ENCODE data around the gene JAML. TPM values are rescaled to one million over a fixed set of nuclear protein-coding genes. Genes with fewer than 3 reads are reported as not detected.

JAML gene
- total and polyA plus RNA-seq, 2 of the 13 experiments (the other 11 are each of a cell fraction or from before 2014, with no cell fraction given), result 2.0 to 3.3 TPM

DNA sequence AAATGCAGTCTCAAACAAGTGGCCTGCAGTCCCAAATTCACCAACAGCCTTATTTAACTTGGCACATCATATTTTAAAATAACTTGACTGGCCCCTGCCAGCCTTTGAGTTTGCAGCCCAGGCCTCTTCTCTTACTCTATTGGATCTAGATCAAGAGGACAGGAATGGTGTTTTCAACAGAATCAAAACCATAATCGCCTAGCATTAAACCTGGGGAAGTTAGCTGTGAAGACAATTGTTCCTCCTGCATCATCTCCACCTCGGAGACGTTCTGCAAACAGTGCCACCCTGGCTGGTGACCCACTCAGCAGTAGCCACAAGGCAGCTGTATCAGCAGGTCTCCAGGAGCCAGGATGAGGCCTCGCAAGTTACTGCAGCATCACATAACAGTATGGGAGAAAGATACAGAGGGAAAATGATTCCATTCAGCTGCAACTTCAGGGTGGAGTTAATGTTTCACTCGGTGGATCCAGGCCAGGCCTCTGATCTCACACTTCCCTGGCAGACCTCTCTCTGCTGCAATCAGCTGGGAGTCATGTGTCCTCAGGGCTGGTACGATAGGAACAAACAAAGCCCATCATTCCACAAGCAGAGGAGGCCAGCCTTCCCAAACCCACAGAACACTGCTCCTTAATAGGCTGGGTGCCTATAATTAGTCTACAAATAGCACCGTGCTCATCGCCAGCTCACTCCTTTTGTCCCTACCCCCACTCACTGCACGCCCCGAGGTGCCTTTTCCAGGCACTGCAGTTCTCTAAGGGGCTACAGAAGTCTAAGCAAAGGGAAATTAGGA, 29.8 kb downstream of the JAML start (continued):
- TF ChIP-seq ZNF264 (CRISPR knock-in tag; IDR thresholded peaks at IDR 0.05) (no peak; the same call in 1 of the 2 replicates), ZNF460 (CRISPR knock-in tag; IDR thresholded peaks at IDR 0.05; ENCODE audit: borderline replicate concordance) (no peak), ATF7-NPFF (CRISPR knock-in tag; IDR thresholded peaks at IDR 0.05; ENCODE audit: low read depth) (0 out of 2 replicates have a peak, but pooled peaks have one; percentile 31), ZNF546 (CRISPR knock-in tag; conservative IDR thresholded peaks at IDR 0.05) (no peak), RBFOX2 (IDR thresholded peaks at IDR 0.05; ENCODE audit: low read depth, low read length) (peak; percentile 25; the same call in 1 of the 2 replicates), HMGA1 (CRISPR knock-in tag; conservative IDR thresholded peaks at IDR 0.05) (no peak), ZSCAN21 (CRISPR knock-in tag; IDR thresholded peaks at IDR 0.05; ENCODE audit: borderline replicate concordance) (peak; percentile 39; the same call in 1 of the 2 replicates), MIXL1 (CRISPR knock-in tag; IDR thresholded peaks at IDR 0.05) (peak; percentile 83; the same call in 1 of the 2 replicates), ZNF317 (CRISPR knock-in tag; IDR thresholded peaks at IDR 0.05) (no peak), ZNF296 (CRISPR knock-in tag; conservative IDR thresholded peaks at IDR 0.05) (no peak), SRF (IDR thresholded peaks at IDR 0.05; ENCODE audit: low read depth, low read length) (no peak), SALL1 (CRISPR knock-in tag; IDR thresholded peaks at IDR 0.05) (peak; percentile 95), NFATC3 (CRISPR knock-in tag; IDR thresholded peaks at IDR 0.05) (no peak), GTF3A (CRISPR knock-in tag; conservative IDR thresholded peaks at IDR 0.05) (no peak), ZNF326 (CRISPR knock-in tag; IDR thresholded peaks at IDR 0.05; ENCODE audit: borderline replicate concordance) (no peak), TCF12 (IDR thresholded peaks at IDR 0.05) (no peak), TCF12 (CRISPR knock-in tag; IDR thresholded peaks at IDR 0.05) (no peak)
- TF ChIP-seq, protein P1, sequence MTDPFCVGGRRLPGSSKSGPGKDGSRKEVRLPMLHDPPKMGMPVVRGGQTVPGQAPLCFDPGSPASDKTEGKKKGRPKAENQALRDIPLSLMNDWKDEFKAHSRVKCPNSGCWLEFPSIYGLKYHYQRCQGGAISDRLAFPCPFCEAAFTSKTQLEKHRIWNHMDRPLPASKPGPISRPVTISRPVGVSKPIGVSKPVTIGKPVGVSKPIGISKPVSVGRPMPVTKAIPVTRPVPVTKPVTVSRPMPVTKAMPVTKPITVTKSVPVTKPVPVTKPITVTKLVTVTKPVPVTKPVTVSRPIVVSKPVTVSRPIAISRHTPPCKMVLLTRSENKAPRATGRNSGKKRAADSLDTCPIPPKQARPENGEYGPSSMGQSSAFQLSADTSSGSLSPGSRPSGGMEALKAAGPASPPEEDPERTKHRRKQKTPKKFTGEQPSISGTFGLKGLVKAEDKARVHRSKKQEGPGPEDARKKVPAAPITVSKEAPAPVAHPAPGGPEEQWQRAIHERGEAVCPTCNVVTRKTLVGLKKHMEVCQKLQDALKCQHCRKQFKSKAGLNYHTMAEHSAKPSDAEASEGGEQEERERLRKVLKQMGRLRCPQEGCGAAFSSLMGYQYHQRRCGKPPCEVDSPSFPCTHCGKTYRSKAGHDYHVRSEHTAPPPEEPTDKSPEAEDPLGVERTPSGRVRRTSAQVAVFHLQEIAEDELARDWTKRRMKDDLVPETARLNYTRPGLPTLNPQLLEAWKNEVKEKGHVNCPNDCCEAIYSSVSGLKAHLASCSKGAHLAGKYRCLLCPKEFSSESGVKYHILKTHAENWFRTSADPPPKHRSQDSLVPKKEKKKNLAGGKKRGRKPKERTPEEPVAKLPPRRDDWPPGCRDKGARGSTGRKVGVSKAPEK (CRISPR knock-in tag; IDR thresholded peaks at IDR 0.05; ENCODE audit: borderline replicate concordance), result no peak
- TF ChIP-seq, protein P2, sequence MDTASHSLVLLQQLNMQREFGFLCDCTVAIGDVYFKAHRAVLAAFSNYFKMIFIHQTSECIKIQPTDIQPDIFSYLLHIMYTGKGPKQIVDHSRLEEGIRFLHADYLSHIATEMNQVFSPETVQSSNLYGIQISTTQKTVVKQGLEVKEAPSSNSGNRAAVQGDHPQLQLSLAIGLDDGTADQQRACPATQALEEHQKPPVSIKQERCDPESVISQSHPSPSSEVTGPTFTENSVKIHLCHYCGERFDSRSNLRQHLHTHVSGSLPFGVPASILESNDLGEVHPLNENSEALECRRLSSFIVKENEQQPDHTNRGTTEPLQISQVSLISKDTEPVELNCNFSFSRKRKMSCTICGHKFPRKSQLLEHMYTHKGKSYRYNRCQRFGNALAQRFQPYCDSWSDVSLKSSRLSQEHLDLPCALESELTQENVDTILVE (CRISPR knock-in tag; IDR thresholded peaks at IDR 0.05), result 0 out of 2 replicates have a peak, but pooled peaks have one; percentile 5
- TF ChIP-seq, protein P3, sequence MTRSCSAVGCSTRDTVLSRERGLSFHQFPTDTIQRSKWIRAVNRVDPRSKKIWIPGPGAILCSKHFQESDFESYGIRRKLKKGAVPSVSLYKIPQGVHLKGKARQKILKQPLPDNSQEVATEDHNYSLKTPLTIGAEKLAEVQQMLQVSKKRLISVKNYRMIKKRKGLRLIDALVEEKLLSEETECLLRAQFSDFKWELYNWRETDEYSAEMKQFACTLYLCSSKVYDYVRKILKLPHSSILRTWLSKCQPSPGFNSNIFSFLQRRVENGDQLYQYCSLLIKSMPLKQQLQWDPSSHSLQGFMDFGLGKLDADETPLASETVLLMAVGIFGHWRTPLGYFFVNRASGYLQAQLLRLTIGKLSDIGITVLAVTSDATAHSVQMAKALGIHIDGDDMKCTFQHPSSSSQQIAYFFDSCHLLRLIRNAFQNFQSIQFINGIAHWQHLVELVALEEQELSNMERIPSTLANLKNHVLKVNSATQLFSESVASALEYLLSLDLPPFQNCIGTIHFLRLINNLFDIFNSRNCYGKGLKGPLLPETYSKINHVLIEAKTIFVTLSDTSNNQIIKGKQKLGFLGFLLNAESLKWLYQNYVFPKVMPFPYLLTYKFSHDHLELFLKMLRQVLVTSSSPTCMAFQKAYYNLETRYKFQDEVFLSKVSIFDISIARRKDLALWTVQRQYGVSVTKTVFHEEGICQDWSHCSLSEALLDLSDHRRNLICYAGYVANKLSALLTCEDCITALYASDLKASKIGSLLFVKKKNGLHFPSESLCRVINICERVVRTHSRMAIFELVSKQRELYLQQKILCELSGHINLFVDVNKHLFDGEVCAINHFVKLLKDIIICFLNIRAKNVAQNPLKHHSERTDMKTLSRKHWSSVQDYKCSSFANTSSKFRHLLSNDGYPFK (CRISPR knock-in tag; IDR thresholded peaks at IDR 0.05; ENCODE audit: borderline replicate concordance), result no peak; the same call in 1 of the 2 replicates
- TF ChIP-seq, protein P4, sequence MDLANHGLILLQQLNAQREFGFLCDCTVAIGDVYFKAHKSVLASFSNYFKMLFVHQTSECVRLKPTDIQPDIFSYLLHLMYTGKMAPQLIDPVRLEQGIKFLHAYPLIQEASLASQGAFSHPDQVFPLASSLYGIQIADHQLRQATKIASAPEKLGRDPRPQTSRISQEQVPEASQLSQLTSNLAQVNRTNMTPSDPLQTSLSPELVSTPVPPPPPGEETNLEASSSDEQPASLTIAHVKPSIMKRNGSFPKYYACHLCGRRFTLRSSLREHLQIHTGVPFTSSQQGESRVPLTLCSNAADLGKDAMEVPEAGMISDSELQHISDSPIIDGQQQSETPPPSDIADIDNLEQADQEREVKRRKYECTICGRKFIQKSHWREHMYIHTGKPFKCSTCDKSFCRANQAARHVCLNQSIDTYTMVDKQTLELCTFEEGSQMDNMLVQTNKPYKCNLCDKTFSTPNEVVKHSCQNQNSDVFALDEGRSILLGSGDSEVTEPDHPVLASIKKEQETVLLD (CRISPR knock-in tag; IDR thresholded peaks at IDR 0.05; ENCODE audit: low read depth), result no peak
